ENCODE data around the gene ALB.
"Not testable (repeated sequence)": the region's sequence is repeated elsewhere in the genome, so short reads cannot be mapped to it uniquely, and the experiment has no call there.

Gene ALB

GRCh38 chr4:73404042-73404441 is at the start of gene ALB:
TSS of gene ALB (plus strand) at chr4:73404287. CDS start at chr4:73404328, 41 bp downstream.
- no peak for DNase-seq

GRCh38 chr4:73357174-73357573 is 46.9 kb upstream of the ALB start:
- DNase-seq = not testable (repeated sequence)

- DNase-seq = not testable (repeated sequence)
Observed at GRCh38 chr4:73369506-73370199, 34.4 kb upstream of the ALB start.

GRCh38 chr4:73375328-73375741 is 28.8 kb upstream of the ALB start:
- no peak for DNase-seq

- no peak for DNase-seq
Observed at GRCh38 chr4:73376251-73376650, 27.8 kb upstream of the ALB start.

GRCh38 chr4:73376976-73377375 is 27.1 kb upstream of the ALB start:
- DNase-seq = no peak

- no peak for DNase-seq
Observed at GRCh38 chr4:73378887-73379286, 25.2 kb upstream of the ALB start.

GRCh38 chr4:73379946-73380345 is 24.1 kb upstream of the ALB start:
- no peak for DNase-seq

- no peak for DNase-seq
Observed at GRCh38 chr4:73381214-73381613, 22.9 kb upstream of the ALB start.

GRCh38 chr4:73383452-73383851 is 20.6 kb upstream of the ALB start:
- DNase-seq = no peak

- no peak for DNase-seq
Observed at GRCh38 chr4:73387552-73387951, 16.5 kb upstream of the ALB start.

GRCh38 chr4:73388887-73389286 is 15.2 kb upstream of the ALB start:
- DNase-seq = no peak

GRCh38 chr4:73389663-73390062 is 14.4 kb upstream of the ALB start:
- not testable (repeated sequence) for DNase-seq

GRCh38 chr4:73391774-73392173 is 12.3 kb upstream of the ALB start:
- DNase-seq = no peak

GRCh38 chr4:73392936-73393335 is 11.2 kb upstream of the ALB start:
- DNase-seq = no peak

- no peak for DNase-seq
Observed at GRCh38 chr4:73396304-73396703, 7.8 kb upstream of the ALB start.

GRCh38 chr4:73396993-73397972 is 6.8 kb upstream of the ALB start:
- DNase-seq = no peak

- no peak for DNase-seq
Observed at GRCh38 chr4:73401412-73401811, 2.7 kb upstream of the ALB start.

- DNase-seq = no peak
Observed at GRCh38 chr4:73404457-73404856, 370 bp downstream of the ALB start.

GRCh38 chr4:73405138-73405537 is 1.1 kb downstream of the ALB start:
- DNase-seq = no peak

GRCh38 chr4:73406548-73406875 is 2.4 kb downstream of the ALB start:
- DNase-seq = no peak

- no peak for DNase-seq
Observed at GRCh38 chr4:73407227-73407673, 3.2 kb downstream of the ALB start.

GRCh38 chr4:73408181-73408867 is 4.2 kb downstream of the ALB start:
- DNase-seq = no peak
